Kidney glomerular epithelial cell (primary cell): ENCODE measurements around the gene AP4M1.

Experiments
- DNase-seq: peaks from one replicate; lab custom pipeline; 2025; lab: John Stamatoyannopoulos, UW

The AP4M1 gene, protein sequence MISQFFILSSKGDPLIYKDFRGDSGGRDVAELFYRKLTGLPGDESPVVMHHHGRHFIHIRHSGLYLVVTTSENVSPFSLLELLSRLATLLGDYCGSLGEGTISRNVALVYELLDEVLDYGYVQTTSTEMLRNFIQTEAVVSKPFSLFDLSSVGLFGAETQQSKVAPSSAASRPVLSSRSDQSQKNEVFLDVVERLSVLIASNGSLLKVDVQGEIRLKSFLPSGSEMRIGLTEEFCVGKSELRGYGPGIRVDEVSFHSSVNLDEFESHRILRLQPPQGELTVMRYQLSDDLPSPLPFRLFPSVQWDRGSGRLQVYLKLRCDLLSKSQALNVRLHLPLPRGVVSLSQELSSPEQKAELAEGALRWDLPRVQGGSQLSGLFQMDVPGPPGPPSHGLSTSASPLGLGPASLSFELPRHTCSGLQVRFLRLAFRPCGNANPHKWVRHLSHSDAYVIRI

DNA sequence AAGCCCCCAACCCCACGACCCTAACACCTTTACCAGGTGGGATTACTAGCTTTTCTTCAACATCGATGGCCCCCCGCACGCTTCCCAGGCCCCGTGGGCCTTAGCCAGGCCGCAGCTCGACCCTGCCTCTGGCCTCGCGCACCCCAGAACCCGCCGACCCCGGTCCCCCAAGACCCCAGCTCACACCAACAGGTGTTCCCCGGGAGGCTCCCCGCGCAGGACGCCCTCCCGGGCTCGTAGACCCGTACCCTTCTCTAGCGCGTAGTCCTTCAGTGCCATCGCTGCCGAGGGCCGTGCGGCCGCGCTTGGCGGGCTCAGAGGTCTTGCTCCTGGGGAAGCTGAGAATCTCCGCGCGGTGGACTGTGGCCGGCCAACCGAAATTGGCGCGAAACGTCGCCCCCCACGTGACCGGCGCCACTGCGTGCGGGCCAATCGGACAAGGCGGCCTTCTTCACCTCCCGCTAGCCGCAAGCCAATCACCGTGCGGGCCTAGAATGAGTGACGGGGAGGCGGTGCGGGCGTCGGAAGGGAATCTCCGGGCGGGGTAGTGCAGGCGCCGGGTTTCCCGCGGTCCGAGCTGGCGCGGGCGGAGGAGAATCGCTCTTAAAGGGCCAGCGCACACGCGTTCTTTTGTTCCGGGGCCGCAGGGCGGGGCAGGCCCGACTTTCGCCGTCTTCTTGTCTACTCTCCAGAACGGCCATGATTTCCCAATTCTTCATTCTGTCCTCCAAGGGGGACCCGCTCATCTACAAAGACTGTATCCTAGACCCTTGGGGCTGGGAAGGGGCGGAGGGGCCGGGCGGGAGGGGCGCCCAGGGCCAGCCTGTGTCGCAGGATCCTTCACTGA lies at the start of gene AP4M1, which contains the start of gene MCM7:
TSS of gene AP4M1 (plus strand) at position 628 of the 847 bp plus-strand sequence. CDS start at position 700, 72 bp downstream.
TSS of gene MCM7 (minus strand) at position 382 of the 847 bp plus-strand sequence. CDS start at position 279, 103 bp downstream.
- DNase-seq, result peak; percentile 97

DNA sequence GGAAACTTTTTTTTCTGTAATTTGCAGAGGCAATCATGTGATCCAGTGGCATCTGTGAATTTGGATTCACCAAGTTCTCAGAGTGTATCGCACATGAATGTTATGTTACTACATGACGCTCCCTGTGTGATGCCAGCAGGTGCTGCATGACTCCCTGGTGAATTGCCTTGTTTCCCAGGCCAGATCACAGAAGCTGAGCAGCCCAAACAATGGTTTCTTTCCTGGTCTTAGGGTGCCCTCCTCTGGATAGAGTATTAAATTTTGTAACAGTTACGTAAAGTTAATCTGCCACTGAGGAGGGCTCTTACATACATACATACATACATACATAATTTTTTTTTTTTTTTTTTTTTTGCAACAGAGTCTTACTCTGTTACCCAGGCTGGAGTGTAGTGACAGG lies 48.2 kb upstream of the AP4M1 start:
- peak; percentile 16 for DNase-seq

DNA sequence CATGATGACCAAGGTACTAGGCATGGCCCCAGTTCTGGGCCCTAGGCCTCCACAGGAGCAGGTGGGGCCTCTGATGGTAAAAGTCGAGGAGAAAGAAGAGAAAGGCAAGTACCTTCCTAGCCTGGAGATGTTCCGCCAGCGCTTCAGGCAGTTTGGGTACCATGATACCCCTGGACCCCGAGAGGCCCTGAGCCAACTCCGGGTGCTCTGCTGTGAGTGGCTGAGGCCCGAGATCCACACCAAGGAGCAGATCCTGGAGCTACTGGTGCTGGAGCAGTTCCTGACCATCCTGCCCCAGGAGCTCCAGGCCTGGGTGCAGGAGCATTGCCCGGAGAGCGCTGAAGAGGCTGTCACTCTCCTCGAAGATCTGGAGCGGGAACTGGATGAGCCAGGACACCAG lies 44.4 kb upstream of the AP4M1 start:
- no peak for DNase-seq

DNA sequence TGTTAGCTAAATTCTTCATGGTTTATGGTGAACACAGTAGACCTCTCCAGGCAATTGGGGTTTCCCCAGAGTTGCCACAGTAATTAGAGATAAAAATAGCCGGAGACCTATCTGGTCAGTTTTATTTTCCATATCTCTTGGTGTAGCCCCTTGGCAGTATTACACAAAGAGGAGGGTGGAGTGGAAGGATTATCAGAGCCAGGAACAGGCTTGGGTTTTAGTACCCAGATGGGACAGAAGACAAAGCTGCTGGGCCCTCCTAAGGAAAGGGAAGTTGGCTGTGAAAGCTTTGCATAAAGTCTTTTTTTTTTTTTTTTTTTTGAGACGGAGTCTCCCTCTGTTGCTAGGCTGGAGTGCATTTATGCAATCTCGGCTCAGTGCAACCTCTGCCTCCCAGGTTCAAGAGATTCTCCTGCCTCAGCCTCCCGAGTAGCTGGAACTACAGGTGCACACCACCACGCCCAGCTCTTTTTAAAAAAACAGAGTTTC lies 42.1 kb upstream of the AP4M1 start:
- DNase-seq, result no peak

DNA sequence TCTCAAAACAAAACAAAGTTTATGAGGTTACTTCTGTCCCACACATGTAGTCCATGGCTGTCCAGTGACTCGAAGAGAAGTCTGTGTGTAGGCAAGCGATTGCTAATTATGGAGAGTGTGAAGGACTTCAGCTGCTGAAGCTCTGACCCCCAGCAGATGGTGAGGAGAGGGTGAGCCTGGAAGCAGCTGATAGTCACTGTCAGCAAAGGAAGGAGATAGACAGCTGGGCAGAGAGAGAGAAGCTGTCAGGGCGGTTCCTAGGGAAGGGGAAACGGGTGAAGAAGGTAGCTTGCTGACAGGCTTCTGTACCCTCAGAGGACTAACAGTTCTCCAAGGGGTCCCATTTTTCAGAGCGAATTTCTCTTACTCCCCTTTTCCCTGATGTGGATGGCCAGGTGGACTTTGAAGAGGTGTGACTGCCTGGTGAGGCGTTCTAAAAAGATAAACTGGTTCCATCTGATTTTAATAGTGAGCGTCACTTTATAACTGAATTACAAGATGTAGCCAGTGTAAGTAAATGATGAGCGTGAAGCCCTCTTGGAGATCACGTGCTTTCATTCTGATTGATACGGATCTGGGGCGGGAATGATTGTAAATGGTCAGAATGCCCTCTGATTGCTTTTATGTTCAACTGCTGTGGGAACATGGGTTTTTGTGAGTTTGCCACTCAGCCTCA lies 39.8 kb upstream of the AP4M1 start:
- no peak for DNase-seq

DNA sequence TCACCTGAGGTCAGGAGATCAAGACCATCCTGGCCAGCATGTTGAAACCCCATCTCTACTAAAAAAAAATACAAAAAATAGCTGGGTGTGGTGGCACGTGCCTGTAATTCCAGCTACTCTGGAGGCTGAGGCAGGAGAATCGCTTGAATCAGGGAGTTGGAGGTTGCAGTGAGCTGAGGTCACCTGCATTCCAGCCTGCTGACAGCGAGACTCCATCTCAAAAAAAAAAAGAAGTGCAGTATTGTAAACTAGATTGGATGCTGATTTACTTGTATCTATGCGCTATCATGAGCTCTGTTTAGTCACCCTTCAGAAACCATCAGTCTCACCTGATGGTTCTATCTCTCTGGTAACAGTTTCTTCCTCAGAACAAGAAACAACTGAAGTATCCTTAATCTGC lies 38.1 kb upstream of the AP4M1 start:
- DNase-seq, result no peak

DNA sequence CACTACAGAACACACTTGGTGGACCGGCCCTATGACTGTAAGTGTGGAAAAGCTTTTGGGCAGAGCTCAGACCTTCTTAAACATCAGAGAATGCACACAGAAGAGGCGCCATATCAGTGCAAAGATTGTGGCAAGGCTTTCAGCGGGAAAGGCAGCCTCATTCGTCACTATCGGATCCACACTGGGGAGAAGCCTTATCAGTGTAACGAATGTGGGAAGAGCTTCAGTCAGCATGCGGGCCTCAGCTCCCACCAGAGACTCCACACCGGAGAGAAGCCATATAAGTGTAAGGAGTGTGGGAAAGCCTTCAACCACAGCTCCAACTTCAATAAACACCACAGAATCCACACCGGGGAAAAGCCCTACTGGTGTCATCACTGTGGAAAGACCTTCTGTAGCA lies 37.3 kb upstream of the AP4M1 start:
- DNase-seq, result no peak

DNA sequence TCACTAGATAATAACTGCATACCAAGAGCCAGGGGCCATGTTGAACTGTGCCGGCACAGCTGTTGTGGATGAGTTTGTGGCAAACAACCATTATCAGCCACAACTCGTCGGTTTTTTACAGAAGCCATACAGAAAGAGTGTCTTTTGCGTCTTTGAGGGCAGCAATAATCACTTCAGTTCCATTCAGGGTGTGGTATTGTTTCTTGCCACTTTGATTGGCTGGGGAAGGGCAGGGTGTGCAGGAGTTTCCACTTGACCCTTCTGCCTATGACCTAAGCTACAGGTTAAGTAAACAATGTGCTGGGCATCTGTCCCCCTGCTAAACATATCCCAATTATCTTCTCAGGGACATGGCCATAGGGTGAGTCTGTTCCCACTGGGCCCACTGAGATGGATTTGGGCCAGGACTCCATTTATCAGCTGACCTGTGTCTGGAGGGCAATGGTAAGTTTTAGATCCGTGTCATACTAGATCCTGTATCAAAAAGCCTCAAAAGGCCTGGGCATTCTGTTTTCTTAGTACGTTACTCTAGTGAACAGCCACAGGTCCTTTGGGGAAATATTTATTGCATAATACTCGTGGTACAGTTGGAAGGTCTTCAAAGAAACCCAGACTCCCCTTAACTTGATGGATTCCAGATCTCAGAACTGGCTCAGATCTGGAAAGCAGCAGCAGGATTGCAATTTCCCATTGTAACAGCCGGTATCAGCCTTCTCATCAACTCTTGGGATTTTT lies 35.8 kb upstream of the AP4M1 start:
- DNase-seq, result no peak

DNA sequence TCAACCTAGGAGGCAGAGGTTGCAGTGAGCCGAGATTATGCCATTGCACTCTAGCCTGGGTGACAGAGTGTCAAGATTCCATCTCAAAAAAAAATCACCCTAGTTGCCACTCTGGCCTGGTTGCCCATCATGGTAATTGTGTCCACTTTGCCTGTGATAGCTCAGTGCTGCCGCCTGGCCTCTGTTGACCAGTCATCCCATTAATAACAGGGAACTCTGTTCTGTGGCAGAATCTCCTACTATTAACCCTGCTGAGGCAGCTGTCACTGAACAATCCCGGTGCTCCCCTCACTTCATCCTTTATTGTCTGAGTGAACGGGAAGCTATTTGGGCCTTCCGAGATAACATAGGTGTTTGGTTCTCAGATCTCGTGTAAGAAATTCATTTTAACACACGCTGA lies 34.5 kb upstream of the AP4M1 start:
- DNase-seq, result no peak

DNA sequence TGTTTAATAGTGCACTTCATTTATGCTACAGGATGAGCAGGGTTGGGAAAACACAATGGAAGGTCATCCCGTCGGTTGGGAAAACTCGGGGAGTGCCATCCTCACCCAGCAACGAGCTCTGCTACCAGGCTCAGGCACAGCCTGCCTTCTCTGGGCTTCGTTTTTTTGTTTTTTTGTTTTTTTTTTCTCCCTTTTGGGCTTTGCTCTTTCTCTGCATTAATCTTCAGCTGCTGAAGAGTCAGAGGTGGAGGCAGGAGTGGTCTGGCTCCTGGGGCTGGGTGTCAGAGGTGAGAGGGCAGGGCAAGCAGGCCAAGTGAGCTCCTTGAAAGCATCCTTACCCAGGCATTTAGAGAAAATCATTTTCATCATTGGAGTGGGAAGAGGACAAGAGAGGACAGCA lies 31.5 kb upstream of the AP4M1 start:
- no peak for DNase-seq

DNA sequence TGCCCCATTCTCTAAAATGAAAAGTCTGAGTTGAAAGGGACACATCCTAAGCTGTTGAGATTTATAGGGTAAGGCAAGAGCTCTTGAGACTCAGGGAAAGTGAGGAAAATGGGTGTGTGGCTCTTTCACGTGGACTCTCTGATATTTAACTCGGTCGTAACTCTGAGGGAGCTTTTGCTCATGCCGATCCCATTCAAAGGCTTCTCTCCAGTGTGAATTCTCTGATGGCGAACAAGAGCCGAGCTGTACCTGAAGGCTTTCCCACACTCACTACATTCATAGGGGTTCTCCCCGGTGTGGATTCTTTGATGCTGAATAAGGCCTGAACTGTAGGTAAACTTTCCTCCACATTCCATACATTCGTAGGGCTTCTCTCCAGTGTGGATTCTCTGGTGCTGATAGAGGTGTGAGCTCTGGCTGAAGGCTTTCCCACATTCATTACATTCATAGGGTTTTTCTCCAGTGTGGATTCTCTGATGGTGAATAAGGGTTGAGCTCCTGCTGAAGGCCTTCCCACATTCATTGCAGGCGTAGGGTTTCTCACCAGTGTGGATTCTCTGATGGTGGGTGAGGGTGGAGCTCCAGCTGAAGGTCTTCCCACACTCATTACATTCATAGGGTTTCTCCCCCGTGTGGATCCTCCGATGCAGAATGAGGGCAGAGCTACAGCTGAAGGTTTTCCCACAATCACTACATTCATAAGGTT lies 30.3 kb upstream of the AP4M1 start:
- DNase-seq, result no peak

DNA sequence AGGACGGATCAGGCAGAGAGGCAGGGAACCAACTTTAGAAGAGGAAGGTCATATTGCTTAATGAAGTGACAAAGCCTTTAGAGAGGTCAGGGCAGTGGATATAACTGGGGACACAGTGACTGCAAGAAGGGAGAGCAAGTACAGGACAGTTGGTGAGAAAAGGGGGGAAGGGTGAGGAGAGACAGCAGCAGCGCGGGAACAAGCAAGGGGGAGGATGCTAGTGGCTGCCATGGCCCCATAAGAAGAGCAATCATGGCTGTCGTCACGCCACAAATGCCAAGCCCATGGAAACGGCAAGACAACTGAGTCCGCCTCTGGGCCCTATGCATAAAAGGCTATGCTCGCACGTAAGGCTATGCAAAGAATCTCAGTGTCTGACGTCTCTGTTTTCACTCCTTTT lies 29.0 kb upstream of the AP4M1 start:
- no peak for DNase-seq

DNA sequence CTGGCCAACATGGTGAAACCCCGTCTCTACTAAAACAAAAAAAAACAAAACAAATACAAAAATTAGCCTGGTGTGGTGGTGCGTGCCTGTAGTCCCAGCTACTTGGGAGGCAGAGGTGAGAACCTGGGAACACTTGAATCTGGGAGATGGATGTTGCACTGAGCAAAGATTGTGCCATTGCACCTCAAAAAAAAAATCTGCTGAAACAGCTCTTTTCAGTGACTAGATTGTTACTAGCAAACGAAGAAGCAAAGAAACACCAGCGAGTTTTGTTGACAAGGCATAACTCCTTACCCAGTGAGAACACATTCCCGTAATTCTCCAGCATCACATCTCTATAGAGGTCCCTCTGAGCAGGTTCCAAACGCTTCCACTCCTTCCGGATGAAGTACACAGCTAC lies 26.6 kb upstream of the AP4M1 start:
- DNase-seq, result no peak

DNA sequence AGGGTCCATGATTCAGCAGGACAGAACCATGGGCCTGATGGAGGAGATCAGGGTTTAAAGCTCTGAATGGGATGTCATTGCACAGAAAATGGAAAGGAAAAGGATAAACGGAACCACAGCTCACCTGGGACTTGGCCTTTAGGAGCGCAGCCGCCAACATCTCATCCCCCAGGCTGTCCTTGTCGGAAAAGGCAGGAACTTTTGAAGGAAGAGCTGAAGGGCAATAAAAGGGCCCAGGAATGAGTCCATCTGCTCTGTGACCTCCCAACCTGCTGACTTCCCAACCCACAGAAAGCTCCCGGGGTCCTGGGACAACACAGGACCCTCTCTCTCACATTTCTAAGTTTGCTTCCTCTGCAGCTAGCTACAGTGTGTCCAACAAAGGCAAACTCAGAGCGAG lies 26.0 kb upstream of the AP4M1 start:
- DNase-seq, result no peak

DNA sequence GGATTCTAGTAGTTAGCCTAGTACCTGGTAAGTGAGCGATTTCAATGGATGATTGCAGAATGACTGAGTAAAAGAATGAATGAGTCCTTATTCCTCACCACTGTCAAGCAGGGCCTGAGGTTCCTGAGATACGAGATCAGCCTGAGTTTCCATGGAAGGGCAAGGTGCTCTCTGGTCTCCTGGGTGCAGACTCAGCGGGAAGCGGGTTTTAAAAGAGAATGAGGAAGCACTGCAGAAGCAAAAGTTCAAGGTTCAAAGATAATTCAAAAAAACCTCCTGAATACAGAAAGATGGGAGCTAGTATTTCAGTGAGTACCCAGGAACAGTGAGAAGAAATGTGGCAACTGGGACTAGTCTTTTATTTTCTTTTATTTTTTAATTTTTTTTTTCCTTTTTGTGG lies 24.2 kb upstream of the AP4M1 start:
- no peak for DNase-seq

DNA sequence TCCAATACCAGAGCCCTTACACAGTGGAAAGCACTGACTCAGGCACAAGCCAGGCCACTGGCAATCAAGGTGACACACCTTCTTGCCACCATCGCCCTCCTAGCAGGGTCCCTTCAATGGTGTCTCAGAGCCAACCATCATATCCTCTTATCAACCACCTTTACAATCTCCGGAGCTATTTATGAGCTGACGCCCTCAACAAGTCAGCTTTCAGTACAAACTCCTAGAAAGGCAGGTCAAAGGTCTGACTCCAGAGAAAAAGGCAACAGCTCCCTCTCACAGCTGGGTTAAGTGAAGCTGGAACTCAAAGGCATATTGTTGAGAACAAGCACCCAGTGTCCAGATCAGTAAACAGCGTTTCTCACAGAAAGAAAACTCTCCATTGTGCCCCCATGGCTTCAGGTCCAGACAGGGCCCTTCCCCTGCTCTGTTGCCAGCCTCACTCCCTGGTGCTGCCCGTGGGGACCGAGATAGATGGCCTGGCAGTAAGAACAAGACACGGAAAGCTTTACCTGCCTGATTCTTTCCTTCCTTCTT lies 22.4 kb upstream of the AP4M1 start:
- DNase-seq, result no peak

DNA sequence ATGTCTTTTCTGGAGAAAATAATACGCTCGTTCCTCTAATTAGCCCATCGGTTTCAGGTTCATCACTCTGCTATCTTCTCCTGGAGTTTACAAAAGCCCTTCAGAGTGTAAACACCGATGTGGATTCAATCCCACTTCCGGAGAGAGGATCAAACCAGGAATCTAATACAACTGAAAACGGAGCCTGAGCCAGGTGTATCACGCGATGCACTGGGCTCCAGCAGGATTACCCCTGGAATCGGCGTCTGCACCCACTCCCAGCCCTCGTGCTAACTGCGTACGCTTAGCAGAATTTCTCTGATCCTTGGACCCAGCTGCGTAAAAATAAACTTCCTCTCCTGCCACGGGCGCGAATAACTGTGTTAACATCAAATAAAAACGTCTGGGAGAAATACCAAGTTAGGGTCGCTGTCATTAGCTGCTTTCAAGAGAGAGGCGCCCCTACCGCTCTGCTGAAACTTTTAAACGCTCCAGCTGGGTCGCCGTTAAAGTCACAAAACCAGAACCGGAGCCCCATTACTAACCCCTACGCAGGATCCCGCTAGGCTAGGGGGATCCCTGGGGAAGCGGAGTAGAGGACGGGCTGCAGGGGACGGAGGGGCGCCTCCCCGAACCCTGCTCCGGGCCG lies 20.4 kb upstream of the AP4M1 start:
- peak; percentile 33 for DNase-seq

DNA sequence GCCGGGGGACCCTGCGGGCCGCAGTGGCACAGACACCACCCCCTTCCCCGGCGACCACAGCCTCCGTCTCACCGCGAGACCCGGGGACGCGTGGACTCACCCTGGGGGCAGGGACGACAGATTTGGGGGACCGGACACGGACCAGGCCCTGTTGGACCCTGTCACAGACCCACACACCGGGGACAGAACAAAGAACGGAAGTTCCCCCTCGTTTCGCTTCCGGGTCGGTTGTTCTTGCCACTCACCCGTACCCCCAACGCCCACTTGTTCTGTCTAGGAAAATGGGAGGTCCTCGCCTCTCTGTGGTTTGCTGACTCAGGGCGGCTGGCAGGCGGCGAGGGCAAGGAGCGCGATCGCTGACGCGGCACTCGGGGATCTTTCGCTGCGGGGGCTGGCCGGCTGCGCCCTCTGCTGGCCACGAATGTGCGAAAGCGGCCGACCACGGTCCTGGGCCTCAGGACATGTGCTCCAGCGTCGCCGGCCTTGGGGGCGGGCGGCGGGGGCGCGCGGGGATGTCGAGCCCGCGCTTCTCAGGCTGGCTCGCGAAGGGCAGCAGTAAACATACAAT lies 19.8 kb upstream of the AP4M1 start, which contains the start of gene ZNF3:
TSS of gene ZNF3 (minus strand) at position 189 of the 568 bp plus-strand sequence. CDS start 4,366 bp downstream, outside the sequence.
- peak; percentile 94 for DNase-seq

DNA sequence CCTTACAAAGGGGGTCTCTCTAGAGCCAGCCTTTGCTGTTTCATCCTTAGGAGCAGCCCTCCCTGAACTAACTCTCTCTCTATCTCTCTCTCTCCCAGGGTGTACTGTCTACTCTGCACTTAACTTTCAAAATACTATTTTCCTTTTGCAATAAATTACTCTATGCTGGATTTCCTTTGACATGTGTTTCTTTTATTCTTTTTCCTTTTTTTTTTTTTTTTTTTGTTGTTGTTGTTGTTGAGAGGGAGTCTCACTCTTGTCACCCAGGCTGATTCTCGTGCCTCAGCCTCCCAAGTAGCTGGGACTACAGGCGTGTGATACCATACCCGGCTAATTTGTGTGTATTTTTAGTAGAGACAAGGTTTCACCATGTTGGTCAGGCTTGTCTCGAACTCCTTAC lies 18.5 kb upstream of the AP4M1 start:
- no peak for DNase-seq

DNA sequence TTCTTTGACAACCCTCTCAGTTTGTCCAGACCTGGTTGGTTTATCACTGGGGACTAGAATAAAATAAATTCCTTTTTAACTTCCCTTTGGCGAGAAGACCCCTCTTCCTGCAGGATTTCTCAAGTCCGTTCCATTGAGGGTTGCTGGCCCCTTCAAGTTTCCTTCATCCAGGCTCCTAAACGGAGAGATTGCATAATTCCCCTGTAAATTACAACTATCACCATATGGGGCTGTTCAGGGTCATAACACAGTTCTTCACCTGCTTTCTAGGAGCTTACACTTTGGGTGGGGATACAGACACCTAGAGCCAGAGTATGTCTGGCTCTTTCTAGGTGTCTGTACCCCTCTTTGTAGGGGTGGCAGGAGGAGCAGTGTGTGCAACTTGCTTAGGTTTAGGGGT lies 15.9 kb upstream of the AP4M1 start:
- no peak for DNase-seq
